Mesendoderm (in vitro differentiated cells): Measurements from ENCODE around the gene AKTIP.
A peak's percentile ranks its signal among the peaks of the same experiment; 100 is the strongest.
"Not testable (repeated sequence)": the region's sequence is repeated elsewhere in the genome, so short reads cannot be mapped to it uniquely, and the experiment has no call there.

Experiments
- DNase-seq: peaks from one replicate; pipeline ENCODE4 v3.0.0; 2013
- H2AK5ac ChIP-seq: 2 replicates; pipeline ENCODE4 v1.6.1; 2013; ENCODE audit warnings: low read length, inconsistent platforms
- H2BK120ac ChIP-seq: 2 replicates; pipeline ENCODE4 v1.6.1; 2013; ENCODE audit warnings: low read depth, mild to moderate bottlenecking, low read length, moderate library complexity, mixed read lengths
- H2BK15ac ChIP-seq: replicated peaks from 2 replicates; pipeline ENCODE4 v1.6.1; 2013; ENCODE audit warnings: low read depth, mild to moderate bottlenecking, moderate library complexity
- H2BK5ac ChIP-seq: 2 replicates; pipeline ENCODE4 v1.6.1; 2013; ENCODE audit warnings: low read length, inconsistent platforms
- H3K18ac ChIP-seq: 2 replicates; pipeline ENCODE4 v1.6.1; 2013; ENCODE audit warnings: mild to moderate bottlenecking, low read length, mixed read lengths
- H3K23ac ChIP-seq: one replicate; pipeline ENCODE4 v1.6.1; 2013; ENCODE audit warnings: low read length
- H3K27ac ChIP-seq: 2 replicates; pipeline ENCODE4 v1.5.1; 2013; ENCODE audit warnings: low read depth, mild to moderate bottlenecking, inconsistent platforms, low read length, moderate library complexity
- H3K27me3 ChIP-seq: 2 replicates; pipeline ENCODE4 v1.6.1; 2013; ENCODE audit warnings: low read length, control low read depth, mild to moderate bottlenecking, inconsistent platforms; ENCODE audit not compliant: insufficient read depth, poor library complexity
- H3K36me3 ChIP-seq: 2 replicates; pipeline ENCODE4 v1.6.1; 2013; ENCODE audit warnings: low read length, inconsistent platforms; ENCODE audit not compliant: control insufficient read depth, insufficient read depth
- H3K4ac ChIP-seq: one replicate; pipeline ENCODE4 v1.6.1; 2013; ENCODE audit warnings: low read depth, mild to moderate bottlenecking, low read length, moderate library complexity
- H3K4me1 ChIP-seq: 2 replicates; pipeline ENCODE4 v1.6.1; 2013; ENCODE audit warnings: low read depth, low read length, inconsistent platforms; ENCODE audit not compliant: control insufficient read depth
- H3K4me2 ChIP-seq: 2 replicates; pipeline ENCODE4 v1.6.1; 2013; ENCODE audit warnings: low read length
- H3K4me3 ChIP-seq: 2 replicates; pipeline ENCODE4 v1.5.1; 2013; ENCODE audit warnings: mild to moderate bottlenecking, low read length
- H3K56ac ChIP-seq: one replicate; pipeline ENCODE4 v1.6.1; 2013; ENCODE audit warnings: low read length
- H3K79me1 ChIP-seq: 2 replicates; pipeline ENCODE4 v1.6.1; 2013; ENCODE audit warnings: low read length, inconsistent platforms
- H3K79me2 ChIP-seq: 2 replicates; pipeline ENCODE4 v1.6.1; 2013; ENCODE audit warnings: mild to moderate bottlenecking, low read length; ENCODE audit not compliant: control insufficient read depth, insufficient read depth
- H3K9ac ChIP-seq: 2 replicates; pipeline ENCODE4 v1.6.1; 2013; ENCODE audit warnings: low read length, inconsistent platforms
- H4K5ac ChIP-seq: one replicate; pipeline ENCODE4 v1.6.1; 2013; ENCODE audit warnings: low read length
- H4K8ac ChIP-seq: one replicate; pipeline ENCODE4 v1.6.1; 2013; ENCODE audit warnings: low read depth, mild to moderate bottlenecking, control low read depth, low read length, moderate library complexity
- WGBS: extraction: QIAGEN DNeasy Blood & Tissue Kit; methylation state at CpG from one replicate; pipeline ENCODE4 v1.1.7; 2013; ENCODE audit warnings: low lambda C conversion rate, missing lambda C conversion rate; ENCODE audit not compliant: insufficient coverage; ENCODE audit errors: extremely low coverage; 5-methylcytosine and 5-hydroxymethylcytosine counted together

AKTIP gene

DNA sequence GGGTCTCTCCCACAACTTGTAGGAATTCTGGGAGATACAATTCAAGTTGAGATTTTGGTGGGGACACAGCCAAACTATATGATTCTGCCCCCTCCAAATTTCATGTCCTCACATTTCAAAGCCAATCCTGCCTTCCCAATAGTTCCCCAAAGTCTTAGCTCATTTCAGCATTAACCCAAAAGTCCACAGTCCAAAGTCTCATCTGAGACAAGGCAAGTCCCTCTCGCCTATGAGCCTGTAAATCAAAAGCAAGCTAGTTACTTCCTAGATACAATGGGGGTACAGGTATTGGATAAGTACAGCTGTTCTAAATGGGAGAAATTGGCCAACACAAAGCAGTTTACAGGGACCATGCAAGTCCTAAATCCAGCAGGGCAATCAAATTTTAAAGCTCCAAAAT, 9.8 kb upstream of the AKTIP start:
- not testable (repeated sequence) for H3K56ac ChIP-seq

GRCh38 chr16:53511403-53512280, 8.6 kb upstream of the AKTIP start:
- Histone ChIP-seq H3K18ac (no peak overlapping the region), H3K9ac (no peak overlapping the region), H2AK5ac (no peak overlapping the region), H3K4me1 (peaks cover 2% of the 10 kb centered on the region), H3K4me2 (no peak overlapping the region), H3K4me3 (no peak overlapping the region), H3K23ac (no peak overlapping the region), H2BK120ac (no peak overlapping the region), H4K5ac (no peak overlapping the region), H2BK5ac (no peak overlapping the region), H2BK15ac (no peak overlapping the region), H3K56ac (no peak overlapping the region), H3K36me3 (no peaks in the 10 kb centered on the region), H3K4ac (no peak overlapping the region), H4K8ac (no peak overlapping the region), H3K27ac (no peak overlapping the region), H3K79me2 (no peaks in the 10 kb centered on the region), H3K27me3 (no peaks in the 10 kb centered on the region), H3K79me1 (no peaks in the 10 kb centered on the region)
- WGBS, result no CpG with 5 or more reads among the region's 12 CpGs
- DNase-seq, result peak; percentile 91

More for the DNA sequence above, 9.8 kb upstream of the AKTIP start:
- H2BK5ac ChIP-seq, H3K23ac ChIP-seq, H3K18ac ChIP-seq, H3K4ac ChIP-seq, H3K27ac ChIP-seq, H3K4me2 ChIP-seq, H4K5ac ChIP-seq, H3K4me3 ChIP-seq, DNase-seq, H3K27me3 ChIP-seq, H3K4me1 ChIP-seq, H2AK5ac ChIP-seq, H4K8ac ChIP-seq, H2BK120ac ChIP-seq, H2BK15ac ChIP-seq, H3K79me1 ChIP-seq, H3K79me2 ChIP-seq, H3K36me3 ChIP-seq, H3K9ac ChIP-seq: not testable (repeated sequence)
- no CpG with 5 or more reads among the region's 1 CpG for WGBS

- Histone ChIP-seq H3K27me3 (no peaks in the 10 kb centered on the region), H3K18ac (no peak overlapping the region), H3K4me1 (peaks cover 2% of the 10 kb centered on the region), H3K23ac (no peak overlapping the region), H2BK120ac (no peak overlapping the region), H3K27ac (no peak overlapping the region), H3K36me3 (no peaks in the 10 kb centered on the region), H2BK5ac (no peak overlapping the region), H3K56ac (no peak overlapping the region), H3K79me2 (no peaks in the 10 kb centered on the region), H4K8ac (no peak overlapping the region), H2BK15ac (no peak overlapping the region), H4K5ac (no peak overlapping the region), H3K4me3 (no peak overlapping the region), H3K9ac (no peak overlapping the region), H3K4me2 (no peak overlapping the region), H2AK5ac (no peak overlapping the region), H3K79me1 (no peaks in the 10 kb centered on the region), H3K4ac (no peak overlapping the region)
- no CpG with 5 or more reads among the region's 6 CpGs for WGBS
- no peak for DNase-seq
Observed at GRCh38 chr16:53511084-53511402, 8.0 kb upstream of the AKTIP start.

DNA sequence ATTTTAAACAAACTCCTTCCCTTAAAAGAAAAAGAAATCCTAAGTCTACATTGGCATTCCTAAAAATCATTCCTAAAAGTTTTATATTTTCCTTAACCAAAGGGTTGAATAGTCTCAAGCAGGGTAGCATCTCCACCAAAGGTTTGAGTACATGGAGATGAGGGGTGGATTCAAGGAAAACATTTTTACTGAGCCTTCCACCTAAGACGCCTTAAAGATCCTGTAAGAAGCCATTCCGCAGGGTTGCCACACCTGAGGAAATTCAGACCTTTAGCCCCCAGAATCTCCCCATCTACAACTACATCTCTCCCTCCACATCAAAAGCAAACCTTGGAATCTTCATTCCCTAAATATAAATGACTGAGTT, 7.7 kb upstream of the AKTIP start:
- no peaks in the 10 kb centered on the region for H3K36me3 ChIP-seq

DNA sequence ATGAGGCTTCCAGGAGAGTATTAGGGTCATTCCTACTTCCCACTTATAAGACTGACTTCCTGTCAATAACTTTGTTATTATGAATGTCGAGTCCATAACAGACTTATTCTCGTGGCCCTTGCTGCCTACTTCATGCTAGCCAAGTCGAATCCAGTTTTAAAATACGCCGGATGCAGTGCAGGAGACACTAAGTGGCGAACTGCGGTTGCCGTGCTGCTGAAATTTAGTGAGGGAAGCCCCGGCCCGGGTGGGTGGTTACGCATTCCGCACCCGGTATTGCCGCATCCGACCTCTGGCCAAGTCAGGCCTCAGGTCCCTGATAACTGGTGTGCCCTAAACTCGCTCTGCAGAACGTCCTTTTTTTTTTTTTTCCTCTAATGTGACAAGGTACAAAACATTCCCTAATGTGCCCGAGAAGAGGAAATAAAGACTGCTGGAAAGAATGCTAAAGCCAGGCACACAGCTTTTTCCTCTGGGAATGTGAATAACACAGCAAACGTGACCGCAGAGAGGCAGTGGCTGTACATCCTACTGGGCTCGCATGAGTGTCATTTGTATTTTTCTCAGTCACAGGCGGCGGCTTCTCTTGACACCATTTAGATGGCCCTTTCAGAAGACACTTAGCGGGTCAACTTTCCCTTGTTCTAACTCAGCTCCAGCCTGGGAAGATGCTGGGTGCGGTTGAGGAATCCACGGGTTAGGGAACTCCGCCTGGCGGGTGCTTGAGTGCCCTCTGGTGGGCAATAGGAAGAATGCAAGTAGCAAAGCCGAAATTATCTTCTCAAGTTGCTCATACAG, 7.1 kb upstream of the AKTIP start:
- Histone ChIP-seq H4K5ac (no peak overlapping the region), H4K8ac (no peak overlapping the region), H2BK120ac (no peak overlapping the region), H3K27ac (no peak overlapping the region), H2BK5ac (no peak overlapping the region), H3K9ac (no peak overlapping the region), H3K79me2 (no peaks in the 10 kb centered on the region), H3K4me3 (no peak overlapping the region), H3K27me3 (no peaks in the 10 kb centered on the region), H3K4ac (no peak overlapping the region), H2AK5ac (no peak overlapping the region), H3K4me2 (peak overlapping the region; percentile 6), H2BK15ac (no peak overlapping the region), H3K36me3 (no peaks in the 10 kb centered on the region), H3K18ac (no peak overlapping the region), H3K56ac (peak overlapping the region; percentile 76), H3K4me1 (peaks cover 2% of the 10 kb centered on the region), H3K23ac (no peak overlapping the region), H3K79me1 (no peaks in the 10 kb centered on the region)
- WGBS, result no CpG with 5 or more reads among the region's 29 CpGs
- DNase-seq, result peak; percentile 88

More for the DNA sequence above, 7.7 kb upstream of the AKTIP start:
- Histone ChIP-seq H3K9ac (no peak overlapping the region), H2BK120ac (no peak overlapping the region), H4K5ac (no peak overlapping the region), H3K4me3 (no peak overlapping the region), H3K27me3 (no peaks in the 10 kb centered on the region), H3K18ac (no peak overlapping the region), H3K4me2 (no peak overlapping the region), H2BK15ac (no peak overlapping the region), H4K8ac (no peak overlapping the region), H2BK5ac (no peak overlapping the region), H3K23ac (no peak overlapping the region), H3K4me1 (peaks cover 2% of the 10 kb centered on the region), H3K56ac (no peak overlapping the region), H3K79me1 (no peaks in the 10 kb centered on the region), H2AK5ac (no peak overlapping the region), H3K79me2 (no peaks in the 10 kb centered on the region), H3K27ac (no peak overlapping the region), H3K4ac (no peak overlapping the region)
- WGBS, result no CpG with 5 or more reads among the region's 2 CpGs
- DNase-seq, result no peak
